T-cell (primary cell): ENCODE measurements around the gene AAK1. TPM values are rescaled to one million over a fixed set of nuclear protein-coding genes. Genes with fewer than 3 reads are reported as not detected.

Source experiments
- ATAC-seq, 4 experiments: fragments of 200-7000 bp in 3 of 4; fragments of 150-1000 bp in 1 of 4; cut with Tn5 transposase; replicated peaks in 1 of 4; 1 replicate in 3 of 4; 2 replicates in 1 of 4; pipeline ENCODE4 v1.10.0; 2021; ENCODE audit warnings: moderate library complexity in 3 of 4, mild to moderate bottlenecking in 2 of 4, moderate number of reproducible peaks in 1 of 4
- CTCF ChIA-PET, 2 donors: fragments of 300-600 bp; sonication (Branson Sonifier 250); formaldehyde crosslinking; loops; one replicate each; lab custom pipeline; 2022; ENCODE audit warnings: antibody characterized with exemption in 2 of 2; lab: Charles Lee
- POLR2A ChIA-PET, 2 donors: fragments of 300-600 bp; sonication (Branson Sonifier 250); formaldehyde crosslinking; loops; one replicate each; lab custom pipeline; 2022; ENCODE audit warnings: antibody characterized with exemption in 2 of 2; lab: Charles Lee
- DNase-seq, 35 experiments: peaks; one replicate each; pipeline versions ENCODE4 v3.0.0 to v3.0.0-alpha.2; 2013 to 2023
- H3K27ac ChIP-seq: one replicate; pipeline ENCODE4 v1.5.1; 2013; ENCODE audit warnings: low read length
- H3K27me3 ChIP-seq, 2 experiments: replicated peaks in 1 of 2; 1 replicate in 1 of 2; 2 replicates in 1 of 2; pipeline versions ENCODE4 v1.6.1 to v1.7.0; 2013; ENCODE audit warnings: low read length in 1 of 2, mixed read lengths in 1 of 2; ENCODE audit not compliant: control insufficient read depth in 2 of 2, insufficient read depth in 2 of 2; ENCODE audit errors: extremely low read depth in 1 of 2
- H3K36me3 ChIP-seq, 2 donors: 1 replicate in 1 of 2; 2 replicates in 1 of 2; pipeline versions ENCODE4 v1.6.1 to v1.7.0; 2013; ENCODE audit warnings: low read length in 1 of 2; ENCODE audit not compliant: control insufficient read depth in 2 of 2, insufficient read depth in 1 of 2; ENCODE audit errors: extremely low read depth in 1 of 2
- H3K4me1 ChIP-seq, 2 experiments: 1 replicate in 1 of 2; 2 replicates in 1 of 2; pipeline versions ENCODE4 v1.6.1 to v1.7.0; 2013; ENCODE audit warnings: low read length in 2 of 2, mixed read lengths in 1 of 2; ENCODE audit not compliant: insufficient read depth in 2 of 2, control insufficient read depth in 1 of 2; ENCODE audit errors: extremely low read depth in 1 of 2
- H3K4me3 ChIP-seq, 2 donors: 1 replicate in 1 of 2; 2 replicates in 1 of 2; pipeline versions ENCODE4 v1.5.1 to v1.7.0; 2013; ENCODE audit warnings: mild to moderate bottlenecking in 2 of 2, low read length in 1 of 2, moderate library complexity in 1 of 2; ENCODE audit not compliant: control insufficient read depth in 1 of 2; ENCODE audit errors: extremely low read depth in 1 of 2
- H3K9me3 ChIP-seq: 2 replicates; pipeline ENCODE4 v1.7.0; 2013
- H3K27ac Mint-ChIP-seq, 2 donors: one replicate each; pipeline ENCODE4 v1.8.0; 2020 to 2021; ENCODE audit warnings: mild to moderate bottlenecking in 2 of 2, mixed read lengths in 2 of 2
- H3K27me3 Mint-ChIP-seq, 2 donors: one replicate each; pipeline ENCODE4 v1.8.0; 2021 to 2022; ENCODE audit warnings: mixed read lengths in 2 of 2
- H3K36me3 Mint-ChIP-seq: one replicate; pipeline ENCODE4 v1.8.0; 2021; ENCODE audit warnings: mixed read lengths
- H3K4me1 Mint-ChIP-seq, 3 donors: one replicate each; pipeline ENCODE4 v1.8.0; 2020 to 2022; ENCODE audit warnings: mixed read lengths in 3 of 3, mild to moderate bottlenecking in 1 of 3
- H3K4me3 Mint-ChIP-seq, 3 donors: one replicate each; pipeline ENCODE4 v1.8.0; 2020 to 2022; ENCODE audit warnings: mild to moderate bottlenecking in 3 of 3, mixed read lengths in 3 of 3, moderate library complexity in 3 of 3
- H3K9me3 Mint-ChIP-seq, 3 donors: one replicate each; pipeline ENCODE4 v1.8.0; 2020 to 2022; ENCODE audit warnings: mixed read lengths in 3 of 3
- WGBS: methylation state at CpG from one replicate; pipeline ENCODE4 v1.1.5; 2013; ENCODE audit warnings: missing lambda C conversion rate; ENCODE audit not compliant: insufficient coverage; 5-methylcytosine and 5-hydroxymethylcytosine counted together
- total RNA-seq, 35 experiments: library from RNA in 6 of 35; stranded (reverse) in 6 of 35; fragments of 120-200 nt in 1 of 35; gene quantifications; one replicate each; pipeline versions ENCODE4 v1.2.1 to v1.2.4 and lab custom pipeline; 2013 to 2026

The AAK1 gene
- total RNA-seq, 5 donors from 2014 or later (not counting 1 experiment from before 2014, with no cell fraction given), result 170 to 283 (median 177) TPM

- WGBS, result no CpG with 5 or more reads among the region's 7 CpGs
- Mint-ChIP-seq H3K27me3 (no peaks in the 10 kb centered on the region), H3K4me3 (no peak overlapping the region), H3K27ac (no peak overlapping the region), H3K9me3 (peaks cover 0 to 5% (median 4%) of the 10 kb centered on the region in 3 donors), H3K4me1 (peaks cover 22 to 31% (median 27%) of the 10 kb centered on the region in 3 donors), H3K36me3 (peaks cover 82% of the 10 kb centered on the region)
- ChIA-PET POLR2A (no interaction called here), CTCF (interaction anchor here in 1 of 2 donors (0.5 kb wide), 1 partner anchor 88 kb away, joined by 3 read pairs; no protein-coding TSS in a partner anchor)
- Histone ChIP-seq H3K36me3 (peaks cover 10 to 95% of the 10 kb centered on the region in 2 donors), H3K9me3 (no peaks in the 10 kb centered on the region), H3K27me3 (no peaks in the 10 kb centered on the region), H3K27ac (no peak overlapping the region), H3K4me1 (no peaks in the 10 kb centered on the region), H3K4me3 (no peak overlapping the region)
- no peak for ATAC-seq
- DNase-seq, result no peak
Observed at GRCh38 chr2:69509750-69510140, 133.8 kb downstream of the AAK1 start.

- ATAC-seq, result no peak
- no peak overlapping the region for H3K4me3 ChIP-seq
- H3K36me3 ChIP-seq, result peaks cover 10 to 94% of the 10 kb centered on the region in 2 donors
- CTCF ChIA-PET, result interaction anchor here in 1 of 2 donors (0.5 kb wide), 1 partner anchor 30 kb away, joined by 4 read pairs; no protein-coding TSS in a partner anchor
- H3K36me3 Mint-ChIP-seq, result peaks cover 79% of the 10 kb centered on the region
- H3K4me1 Mint-ChIP-seq, result peaks cover 22 to 31% (median 27%) of the 10 kb centered on the region in 3 donors
- no peaks in the 10 kb centered on the region for H3K27me3 Mint-ChIP-seq
- WGBS, result 96% methylated on average over 4 of the region's 7 CpGs
- H3K9me3 ChIP-seq, result no peaks in the 10 kb centered on the region
- H3K27ac ChIP-seq, result no peak overlapping the region
- H3K4me3 Mint-ChIP-seq, result no peak overlapping the region
- peak overlapping the region in 1 of 2 donors; percentile 51 for H3K27ac Mint-ChIP-seq
- DNase-seq, result no peak
- H3K4me1 ChIP-seq, result no peaks in the 10 kb centered on the region
- peaks cover 0 to 5% (median 4%) of the 10 kb centered on the region in 3 donors for H3K9me3 Mint-ChIP-seq
- no peaks in the 10 kb centered on the region for H3K27me3 ChIP-seq
- POLR2A ChIA-PET, result no interaction called here
Observed at GRCh38 chr2:69509011-69509749, 134.4 kb downstream of the AAK1 start.

- Histone ChIP-seq H3K4me3 (no peak overlapping the region), H3K27me3 (no peaks in the 10 kb centered on the region), H3K9me3 (no peaks in the 10 kb centered on the region), H3K27ac (no peak overlapping the region), H3K36me3 (peaks cover 3 to 74% of the 10 kb centered on the region in 2 donors), H3K4me1 (peaks cover 1 to 5% of the 10 kb centered on the region in 2 experiments)
- CTCF ChIA-PET, result interaction anchor here in 1 of 2 donors (1.8 kb wide), 1 partner anchor 68 kb away, joined by 3 read pairs; the partner anchor contains the start of gene NFU1
- DNase-seq (no peak), ATAC-seq (no peak)
- Mint-ChIP-seq H3K9me3 (peaks cover 0 to 5% (median 3%) of the 10 kb centered on the region in 3 donors), H3K4me3 (no peak overlapping the region), H3K36me3 (peaks cover 60% of the 10 kb centered on the region), H3K4me1 (peaks cover 29 to 42% (median 39%) of the 10 kb centered on the region in 3 donors), H3K27me3 (no peaks in the 10 kb centered on the region), H3K27ac (peak overlapping the region in 1 of 2 donors; percentile 13)
- POLR2A ChIA-PET, result interaction anchor here in 1 of 2 donors (0.6 kb wide), 1 partner anchor 147 kb away, joined by 4 read pairs; no protein-coding TSS in a partner anchor
- no CpG with 5 or more reads among the region's 6 CpGs for WGBS
Observed at GRCh38 chr2:69505710-69506109, 137.8 kb downstream of the AAK1 start.

- ChIA-PET CTCF (interaction anchor here (0.5 to 1.0 kb wide), 5 partner anchors 39 to 316 kb away, joined by 3 to 5 read pairs (median 4); partner anchors contain the start of gene NFU1 (in 1 of the 2)), POLR2A (interaction anchor here (0.6 to 2.3 kb wide), 6 partner anchors 63 to 840 kb away, joined by 3 to 11 read pairs (median 3); partner anchors contain the start of gene NFU1 (in 2 of the 2))
- Mint-ChIP-seq H3K9me3 (no peaks in the 10 kb centered on the region), H3K4me1 (peaks cover 29 to 33% (median 33%) of the 10 kb centered on the region in 3 donors), H3K36me3 (peaks cover 46% of the 10 kb centered on the region), H3K4me3 (no peak overlapping the region), H3K27ac (peak overlapping the region in 1 of 2 donors; percentile 77), H3K27me3 (no peaks in the 10 kb centered on the region)
- H3K27me3 ChIP-seq, result no peaks in the 10 kb centered on the region
- H3K9me3 ChIP-seq, result no peaks in the 10 kb centered on the region
- H3K36me3 ChIP-seq, result peaks cover 0 to 65% of the 10 kb centered on the region in 2 donors
- no peak for ATAC-seq
- no peak overlapping the region for H3K4me3 ChIP-seq
- H3K27ac ChIP-seq, result no peak overlapping the region
- whole genome bisulfite sequencing, result 83% methylated on average over 1 of the region's 3 CpGs
- peaks cover 5 to 13% of the 10 kb centered on the region in 2 experiments for H3K4me1 ChIP-seq
- no peak for DNase-seq
Observed at GRCh38 chr2:69501301-69501700, 142.2 kb downstream of the AAK1 start.

GRCh38 chr2:69499966-69500365, 143.6 kb downstream of the AAK1 start:
- H3K36me3 Mint-ChIP-seq, result peaks cover 40% of the 10 kb centered on the region
- ChIA-PET POLR2A (interaction anchor here (2.2 to 2.3 kb wide), 2 partner anchors 63 kb away, joined by 11 read pairs; partner anchors contain the start of gene NFU1 (in 2 of the 2)), CTCF (interaction anchor here in 1 of 2 donors (0.6 kb wide), 1 partner anchor 63 kb away, joined by 3 read pairs; the partner anchor contains the start of gene NFU1)
- no peaks in the 10 kb centered on the region for H3K27me3 Mint-ChIP-seq
- Histone ChIP-seq H3K4me1 (peaks cover 5 to 13% of the 10 kb centered on the region in 2 experiments), H3K9me3 (no peaks in the 10 kb centered on the region), H3K27ac (peak overlapping the region; percentile 43), H3K36me3 (peaks cover 0 to 66% of the 10 kb centered on the region in 2 donors), H3K4me3 (no peak overlapping the region), H3K27me3 (no peaks in the 10 kb centered on the region)
- peak overlapping the region; percentile 85 to 91 for H3K27ac Mint-ChIP-seq
- H3K4me1 Mint-ChIP-seq, result peaks cover 27 to 29% (median 28%) of the 10 kb centered on the region in 3 donors
- peak in 14 of 35 experiments; percentile 7 to 46 (median 13) for DNase-seq
- peak overlapping the region; percentile 15 to 26 (median 21) for H3K4me3 Mint-ChIP-seq
- no peaks in the 10 kb centered on the region for H3K9me3 Mint-ChIP-seq
- 40% methylated on average over 1 of the region's 3 CpGs for WGBS
- ATAC-seq, result peak; percentile 67 to 92 (median 78)

GRCh38 chr2:69499242-69499641, 144.3 kb downstream of the AAK1 start:
- no peak overlapping the region for H3K4me3 Mint-ChIP-seq
- 72% methylated on average over 3 of the region's 3 CpGs for WGBS
- peak overlapping the region; percentile 39 for H3K27ac ChIP-seq

More at GRCh38 chr2:69499242-69499641, 144.3 kb downstream of the AAK1 start:
- Mint-ChIP-seq H3K27ac (peak overlapping the region; percentile 77 to 90), H3K9me3 (no peaks in the 10 kb centered on the region), H3K36me3 (peaks cover 42% of the 10 kb centered on the region), H3K27me3 (no peaks in the 10 kb centered on the region), H3K4me1 (peaks cover 27 to 29% (median 28%) of the 10 kb centered on the region in 3 donors)
- DNase-seq, result no peak
- ChIA-PET CTCF (no interaction called here), POLR2A (interaction anchor here (2.2 to 2.3 kb wide), 2 partner anchors 62 kb away, joined by 11 read pairs; partner anchors contain the start of gene NFU1 (in 2 of the 2))
- Histone ChIP-seq H3K4me3 (no peak overlapping the region), H3K4me1 (peaks cover 5 to 13% of the 10 kb centered on the region in 2 experiments), H3K27me3 (no peaks in the 10 kb centered on the region), H3K36me3 (peaks cover 0 to 66% of the 10 kb centered on the region in 2 donors), H3K9me3 (no peaks in the 10 kb centered on the region)
- ATAC-seq, result no peak
